Vagina (tissue), 2 donors: ENCODE results near the gene TMC8. TPM values are rescaled to one million over a fixed set of nuclear protein-coding genes. Genes with fewer than 3 reads are reported as not detected.

Source experiments
- DNase-seq, 2 donors: peaks; one replicate each; pipeline ENCODE4 v3.0.0-alpha.2; 2017; ENCODE audit errors: extremely low spot score in 2 of 2
- H3K27ac ChIP-seq: fragments of 200-600 bp; sonication (generic); one replicate; pipeline ENCODE4 v1.5.1; 2019
- H3K27me3 ChIP-seq: fragments of 200-600 bp; sonication (generic); one replicate; pipeline ENCODE4 v1.5.1; 2019
- H3K36me3 ChIP-seq, 2 donors: fragments of 200-600 bp; sonication (generic); one replicate each; pipeline ENCODE4 v1.5.1; 2017 to 2019
- H3K4me1 ChIP-seq: fragments of 200-600 bp; sonication (generic); one replicate; pipeline ENCODE4 v1.5.1; 2019
- H3K4me3 ChIP-seq, 2 donors: fragments of 200-600 bp; sonication (generic); 1 replicate in 1 of 2; 2 replicates in 1 of 2; pipeline ENCODE4 v1.5.1; 2016 to 2019
- H3K9me3 ChIP-seq: fragments of 200-600 bp; sonication (generic); one replicate; pipeline ENCODE4 v1.5.1; 2019
- POLR2A ChIP-seq, 2 donors: fragments of 450-650 bp; IDR thresholded peaks; one replicate each; pipeline ENCODE4 v1.6.1; 2017; ENCODE audit warnings: antibody characterized with exemption in 2 of 2, mild to moderate bottlenecking in 2 of 2, moderate library complexity in 2 of 2
- POLR2AphosphoS5 ChIP-seq, 2 donors: sonication (generic); formaldehyde crosslinking; IDR thresholded peaks; one replicate each; pipeline ENCODE4 v1.9.0; 2017; ENCODE audit warnings: antibody characterized with exemption in 2 of 2, mild to moderate bottlenecking in 2 of 2, low read depth in 1 of 2; ENCODE audit not compliant: insufficient read depth in 1 of 2
- intact Hi-C: fragments of 100-400 bp; cut with DNase I; formaldehyde crosslinking; loops from one replicate; pipeline ENCODE4 v1.15.1; 2023
- total RNA-seq: library from RNA; depleted of rRNA; stranded (reverse); fragments of >200 nt; gene quantifications from one replicate; pipeline ENCODE4 v1.2.3, GENCODE V29; 2016
- TF ChIP-seq, protein P1 (sequence below), 3 experiments: fragments of 450-650 bp in 2 of 3; fragments of 200-600 bp in 1 of 3; sonication (generic) in 1 of 3; IDR thresholded peaks; one replicate each; pipeline ENCODE4 v1.5.1; 2017 to 2019; ENCODE audit warnings: antibody characterized with exemption in 3 of 3, mild to moderate bottlenecking in 2 of 3, moderate library complexity in 2 of 3

TMC8 gene
- total RNA-seq, 1 donor from 2014 or later: 24.6 TPM

DNA sequence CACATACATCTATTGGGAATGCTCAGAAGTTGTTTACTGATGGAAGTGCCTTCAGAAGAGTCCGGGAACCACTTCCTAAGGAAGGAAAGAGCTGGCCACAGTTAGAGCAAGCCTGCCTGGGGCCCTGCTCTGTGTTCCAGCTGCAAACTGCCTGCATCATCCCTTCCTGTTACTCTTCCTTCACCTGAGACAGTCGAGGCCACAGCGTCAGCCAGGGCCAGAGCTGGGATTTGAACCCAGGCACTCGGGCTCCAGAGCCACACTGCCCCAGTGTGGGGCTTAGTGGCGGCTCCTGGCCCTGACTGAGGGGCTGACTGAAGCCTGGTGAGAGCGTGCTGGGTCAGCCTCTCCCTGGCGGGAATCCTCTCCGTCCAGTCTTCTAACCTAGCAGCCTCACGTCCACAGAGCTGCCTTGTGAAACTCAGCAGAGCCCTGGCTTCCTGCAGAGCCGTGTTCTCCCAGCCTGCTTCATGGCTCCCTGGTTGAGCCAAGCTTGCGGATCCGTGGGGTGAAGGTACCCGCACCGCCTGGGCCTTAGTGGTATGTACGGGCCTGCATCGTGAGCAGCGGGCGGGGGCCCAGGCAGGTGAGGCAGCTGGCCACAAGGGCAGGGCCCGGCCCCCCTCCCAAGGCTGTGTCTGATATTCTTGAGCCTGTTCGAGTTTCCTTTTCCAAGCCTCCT lies 11.0 kb downstream of the TMC8 start:
- Histone ChIP-seq H3K4me1 (peaks cover 56% of the 10 kb centered on the region), H3K27me3 (no peaks in the 10 kb centered on the region), H3K27ac (peak overlapping the region; percentile 83), H3K9me3 (no peaks in the 10 kb centered on the region), H3K4me3 (no peak overlapping the region), H3K36me3 (no peaks in the 10 kb centered on the region)
- TF ChIP-seq, protein P1, sequence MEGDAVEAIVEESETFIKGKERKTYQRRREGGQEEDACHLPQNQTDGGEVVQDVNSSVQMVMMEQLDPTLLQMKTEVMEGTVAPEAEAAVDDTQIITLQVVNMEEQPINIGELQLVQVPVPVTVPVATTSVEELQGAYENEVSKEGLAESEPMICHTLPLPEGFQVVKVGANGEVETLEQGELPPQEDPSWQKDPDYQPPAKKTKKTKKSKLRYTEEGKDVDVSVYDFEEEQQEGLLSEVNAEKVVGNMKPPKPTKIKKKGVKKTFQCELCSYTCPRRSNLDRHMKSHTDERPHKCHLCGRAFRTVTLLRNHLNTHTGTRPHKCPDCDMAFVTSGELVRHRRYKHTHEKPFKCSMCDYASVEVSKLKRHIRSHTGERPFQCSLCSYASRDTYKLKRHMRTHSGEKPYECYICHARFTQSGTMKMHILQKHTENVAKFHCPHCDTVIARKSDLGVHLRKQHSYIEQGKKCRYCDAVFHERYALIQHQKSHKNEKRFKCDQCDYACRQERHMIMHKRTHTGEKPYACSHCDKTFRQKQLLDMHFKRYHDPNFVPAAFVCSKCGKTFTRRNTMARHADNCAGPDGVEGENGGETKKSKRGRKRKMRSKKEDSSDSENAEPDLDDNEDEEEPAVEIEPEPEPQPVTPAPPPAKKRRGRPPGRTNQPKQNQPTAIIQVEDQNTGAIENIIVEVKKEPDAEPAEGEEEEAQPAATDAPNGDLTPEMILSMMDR (IDR thresholded peaks at IDR 0.05): no peak
- peak in 1 of 2 donors; percentile 48 for TF ChIP-seq POLR2AphosphoS5 (IDR thresholded peaks at IDR 0.05; ENCODE audit: insufficient read depth in 1 of 2, low read depth in 1 of 2)
- TF ChIP-seq POLR2A (IDR thresholded peaks at IDR 0.05): no peak
- DNase-seq: no peak
- intact Hi-C loops: no loop called here

DNA sequence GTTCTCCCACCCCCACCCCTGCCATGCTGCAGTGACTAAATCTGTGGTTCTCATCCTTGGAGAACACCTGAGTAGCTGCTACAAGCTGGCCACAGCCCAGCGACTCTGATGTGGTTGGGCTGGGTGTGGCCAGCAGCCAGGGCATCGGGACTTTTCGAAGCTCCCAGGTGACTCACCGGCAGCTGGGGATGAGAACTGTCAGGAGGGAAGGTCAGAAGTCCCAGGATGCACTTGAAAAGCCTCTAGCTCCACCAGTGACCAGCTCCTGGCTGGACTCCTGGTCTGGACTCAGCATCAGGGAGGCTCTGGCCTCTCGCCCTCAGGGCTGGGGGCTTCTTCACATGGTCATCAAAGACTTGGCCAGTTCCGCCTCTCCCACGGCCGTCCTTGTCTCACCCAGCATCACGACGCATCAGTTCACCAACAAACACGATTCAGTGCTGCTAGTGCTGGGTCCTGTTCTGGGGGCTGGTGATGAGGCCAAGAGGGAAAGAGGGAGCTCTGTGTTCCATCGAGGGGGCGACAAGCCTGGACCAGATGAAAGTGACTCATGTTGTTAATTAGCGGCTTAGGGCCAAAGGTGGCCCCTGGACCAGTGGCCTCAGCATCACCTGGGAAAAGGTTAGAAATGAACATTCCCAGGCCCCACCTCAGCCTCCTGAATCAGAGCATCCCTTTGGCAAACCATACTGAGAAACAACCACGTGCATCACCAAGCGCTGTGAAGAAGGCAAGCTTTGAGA lies 11.7 kb downstream of the TMC8 start:
- no peaks in the 10 kb centered on the region for H3K36me3 ChIP-seq
- H3K4me3 ChIP-seq: no peak overlapping the region
- no peaks in the 10 kb centered on the region for H3K9me3 ChIP-seq
- peaks cover 56% of the 10 kb centered on the region for H3K4me1 ChIP-seq
- intact Hi-C loops: no loop called here
- peak in 1 of 2 donors; percentile 52 for TF ChIP-seq POLR2AphosphoS5 (IDR thresholded peaks at IDR 0.05; ENCODE audit: insufficient read depth in 1 of 2, low read depth in 1 of 2)
- TF ChIP-seq, protein P1 (IDR thresholded peaks at IDR 0.05): no peak
- H3K27me3 ChIP-seq: no peaks in the 10 kb centered on the region
- DNase-seq: no peak
- peak overlapping the region; percentile 83 for H3K27ac ChIP-seq

DNA sequence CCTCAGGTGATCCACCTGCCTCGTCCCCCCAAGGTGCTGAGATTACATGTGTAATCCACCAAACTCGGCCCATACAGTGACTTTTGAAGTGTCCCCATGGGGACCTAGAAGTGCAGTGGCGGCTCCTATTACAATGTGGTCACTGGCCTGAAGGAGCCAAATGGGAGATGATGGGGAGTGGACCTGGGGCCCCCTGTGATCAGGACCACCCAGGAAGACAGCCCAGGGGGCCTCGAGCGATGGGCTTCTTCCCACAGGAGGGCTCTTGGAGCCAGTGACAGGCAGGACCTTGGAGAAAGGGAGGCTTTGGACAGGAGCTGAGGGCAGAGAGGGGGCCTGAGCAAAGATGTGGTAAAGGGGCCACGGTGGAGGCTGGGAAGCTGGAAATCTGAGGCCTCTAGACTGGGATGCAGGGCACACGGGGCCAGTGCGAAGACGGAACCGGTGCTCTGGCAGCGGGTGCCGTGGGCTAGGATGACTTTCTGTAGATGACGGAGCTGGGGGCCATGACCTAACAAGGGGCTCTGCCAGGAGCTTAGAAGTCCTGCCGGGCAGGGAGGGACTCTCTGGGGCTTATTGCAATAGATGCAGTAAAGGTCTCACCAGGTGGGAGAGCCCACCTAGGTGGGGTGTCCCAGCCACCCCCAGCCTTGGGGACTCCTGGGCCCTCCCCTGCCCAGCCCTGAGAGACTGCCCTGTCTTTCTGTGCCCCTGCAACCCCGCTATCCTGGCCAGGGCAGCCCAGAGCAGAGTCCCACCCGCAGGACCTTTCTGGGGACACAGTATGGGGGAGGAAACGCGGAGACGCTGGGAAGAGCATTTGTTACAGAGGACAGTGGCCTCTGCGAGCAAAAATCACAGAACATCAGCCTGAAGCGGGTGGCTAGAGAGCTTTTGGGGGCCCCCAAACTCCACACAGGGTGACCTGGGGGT lies 12.9 kb downstream of the TMC8 start:
- intact Hi-C loops: no loop called here
- H3K9me3 ChIP-seq: no peaks in the 10 kb centered on the region
- H3K27me3 ChIP-seq: no peaks in the 10 kb centered on the region
- no peak overlapping the region for H3K4me3 ChIP-seq
- TF ChIP-seq POLR2AphosphoS5 (IDR thresholded peaks at IDR 0.05; ENCODE audit: insufficient read depth in 1 of 2, low read depth in 1 of 2) (no peak), POLR2A (IDR thresholded peaks at IDR 0.05) (no peak)
- TF ChIP-seq, protein P1 (IDR thresholded peaks at IDR 0.05): no peak
- H3K4me1 ChIP-seq: peaks cover 56% of the 10 kb centered on the region
- peak overlapping the region; percentile 69 for H3K27ac ChIP-seq
- no peaks in the 10 kb centered on the region for H3K36me3 ChIP-seq
- no peak for DNase-seq

DNA sequence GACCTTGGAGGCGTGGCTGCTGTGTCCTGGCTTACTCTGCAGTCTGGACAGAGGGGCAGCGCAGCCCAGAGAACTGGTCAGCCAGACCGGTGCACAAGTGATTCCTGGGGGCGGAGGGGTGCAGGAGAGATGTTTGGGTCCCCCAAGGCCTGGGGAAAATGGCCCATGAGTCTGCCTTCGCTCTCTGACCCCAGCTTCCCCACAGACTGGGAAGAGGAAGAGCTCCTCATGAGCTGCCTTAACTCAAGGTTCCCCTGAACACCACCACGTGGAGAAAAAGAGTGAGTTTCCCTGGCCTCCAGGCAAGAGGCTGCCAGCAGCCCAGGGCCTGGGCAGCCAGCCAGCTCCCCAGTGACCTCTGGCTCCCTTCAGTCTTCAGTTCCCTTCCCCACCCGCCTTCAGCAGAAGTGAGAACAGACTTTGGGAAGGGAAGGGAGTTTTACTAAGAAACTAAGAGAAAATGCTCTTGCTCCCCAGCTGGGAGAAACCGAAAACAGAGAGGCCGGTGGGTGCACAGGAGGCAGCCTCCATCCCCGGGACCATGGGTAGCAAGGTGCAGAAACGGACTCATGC lies 13.7 kb downstream of the TMC8 start:
- DNase-seq: no peak
- intact Hi-C loops: no loop called here
- no peaks in the 10 kb centered on the region for H3K36me3 ChIP-seq
- peak overlapping the region; percentile 69 for H3K27ac ChIP-seq
- H3K4me1 ChIP-seq: peaks cover 56% of the 10 kb centered on the region
- H3K4me3 ChIP-seq: no peak overlapping the region
- H3K9me3 ChIP-seq: no peaks in the 10 kb centered on the region
- TF ChIP-seq POLR2A (IDR thresholded peaks at IDR 0.05) (no peak), POLR2AphosphoS5 (IDR thresholded peaks at IDR 0.05; ENCODE audit: insufficient read depth in 1 of 2, low read depth in 1 of 2) (peak in 1 of 2 donors; percentile 47)
- TF ChIP-seq, protein P1 (IDR thresholded peaks at IDR 0.05): no peak
- H3K27me3 ChIP-seq: no peaks in the 10 kb centered on the region
